ENCODE data around the gene TBCE. TPM values are rescaled to one million over a fixed set of nuclear protein-coding genes. Genes with fewer than 3 reads are reported as not detected.
A peak's percentile ranks its signal among the peaks of the same experiment; 100 is the strongest.
"Not testable (repeated sequence)": the region's sequence is repeated elsewhere in the genome, so short reads cannot be mapped to it uniquely, and the experiment has no call there.

The TBCE gene
- total RNA-seq, 1 experiment from 2014 or later = 20.8 TPM

GRCh38 chr1:235468970-235469369, 101.7 kb downstream of the TBCE start:
- RAD21 ChIA-PET (ENCODE audit: low non-redundant PET in 1 of 2, low total read pairs in 2 of 2, uncharacterized antibody in 2 of 2, unreplicated experiment in 2 of 2) = no interaction called here
- Histone ChIP-seq H3K36me3 (ENCODE audit: control insufficient read depth in 1 of 2, insufficient read depth in 2 of 2, low read length in 2 of 2) (peaks cover 6% of the 10 kb centered on the region in 2 experiments; a peak in 1 of 4 replicates), H3K4me2 (ENCODE audit: low read length) (peak overlapping the region; percentile 57), H2AFZ (ENCODE audit: low read depth, low read length, poor library complexity, severe bottlenecking) (no peak overlapping the region), H3K4me1 (ENCODE audit: control insufficient read depth in 1 of 2, insufficient read depth in 2 of 2, low read length in 2 of 2) (peaks cover 22 to 29% of the 10 kb centered on the region in 2 experiments), H4K20me1 (ENCODE audit: insufficient read depth) (no peaks in the 10 kb centered on the region), H3K27ac (ENCODE audit: low read depth, low read length) (peak overlapping the region; percentile 42; the same call in 1 of the 2 replicates), H3K4me3 (replicated peaks in 1 of 2; ENCODE audit: low read depth in 1 of 2, low read length in 2 of 2) (peak overlapping the region in 1 of 2 experiments; percentile 14; a peak in 1 of 4 replicates), H3K9me3 (ENCODE audit: control insufficient read depth in 1 of 2, insufficient read depth in 1 of 2, low read depth in 1 of 2, low read length in 2 of 2) (no peaks in the 10 kb centered on the region), H3K9ac (ENCODE audit: low read length) (peak overlapping the region; percentile 18), H3K79me2 (ENCODE audit: insufficient read depth, low read length) (no peaks in the 10 kb centered on the region), H3K9me2 (ENCODE audit: insufficient read depth) (no peaks in the 10 kb centered on the region), H3K27me3 (ENCODE audit: insufficient read depth, low read length) (no peaks in the 10 kb centered on the region)
- DNase-seq (ENCODE audit: low read depth, low spot score) = peak; percentile 56
- TF ChIP-seq SP1 (IDR thresholded peaks at IDR 0.05; ENCODE audit: low read depth) = peak; percentile 53; the same call in 1 of the 2 replicates
- peak; percentile 80 for TF ChIP-seq JUND (IDR thresholded peaks at IDR 0.05)
- peak; percentile 77 for TF ChIP-seq FOSL1 (IDR thresholded peaks at IDR 0.05; ENCODE audit: low read depth)
- TF ChIP-seq, protein P1, sequence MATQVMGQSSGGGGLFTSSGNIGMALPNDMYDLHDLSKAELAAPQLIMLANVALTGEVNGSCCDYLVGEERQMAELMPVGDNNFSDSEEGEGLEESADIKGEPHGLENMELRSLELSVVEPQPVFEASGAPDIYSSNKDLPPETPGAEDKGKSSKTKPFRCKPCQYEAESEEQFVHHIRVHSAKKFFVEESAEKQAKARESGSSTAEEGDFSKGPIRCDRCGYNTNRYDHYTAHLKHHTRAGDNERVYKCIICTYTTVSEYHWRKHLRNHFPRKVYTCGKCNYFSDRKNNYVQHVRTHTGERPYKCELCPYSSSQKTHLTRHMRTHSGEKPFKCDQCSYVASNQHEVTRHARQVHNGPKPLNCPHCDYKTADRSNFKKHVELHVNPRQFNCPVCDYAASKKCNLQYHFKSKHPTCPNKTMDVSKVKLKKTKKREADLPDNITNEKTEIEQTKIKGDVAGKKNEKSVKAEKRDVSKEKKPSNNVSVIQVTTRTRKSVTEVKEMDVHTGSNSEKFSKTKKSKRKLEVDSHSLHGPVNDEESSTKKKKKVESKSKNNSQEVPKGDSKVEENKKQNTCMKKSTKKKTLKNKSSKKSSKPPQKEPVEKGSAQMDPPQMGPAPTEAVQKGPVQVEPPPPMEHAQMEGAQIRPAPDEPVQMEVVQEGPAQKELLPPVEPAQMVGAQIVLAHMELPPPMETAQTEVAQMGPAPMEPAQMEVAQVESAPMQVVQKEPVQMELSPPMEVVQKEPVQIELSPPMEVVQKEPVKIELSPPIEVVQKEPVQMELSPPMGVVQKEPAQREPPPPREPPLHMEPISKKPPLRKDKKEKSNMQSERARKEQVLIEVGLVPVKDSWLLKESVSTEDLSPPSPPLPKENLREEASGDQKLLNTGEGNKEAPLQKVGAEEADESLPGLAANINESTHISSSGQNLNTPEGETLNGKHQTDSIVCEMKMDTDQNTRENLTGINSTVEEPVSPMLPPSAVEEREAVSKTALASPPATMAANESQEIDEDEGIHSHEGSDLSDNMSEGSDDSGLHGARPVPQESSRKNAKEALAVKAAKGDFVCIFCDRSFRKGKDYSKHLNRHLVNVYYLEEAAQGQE (IDR thresholded peaks at IDR 0.05; ENCODE audit: low read depth) = no peak
- TF ChIP-seq, protein P2, sequence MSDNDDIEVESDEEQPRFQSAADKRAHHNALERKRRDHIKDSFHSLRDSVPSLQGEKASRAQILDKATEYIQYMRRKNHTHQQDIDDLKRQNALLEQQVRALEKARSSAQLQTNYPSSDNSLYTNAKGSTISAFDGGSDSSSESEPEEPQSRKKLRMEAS (IDR thresholded peaks at IDR 0.05) = no peak
- TF ChIP-seq SRF (IDR thresholded peaks at IDR 0.05; ENCODE audit: low read depth) = no peak
- peak in 2 of 3 experiments; percentile 46 to 51; a peak in 4 of 6 replicates for TF ChIP-seq CTCF (IDR thresholded peaks at IDR 0.05 in 2 of 3, conservative IDR thresholded peaks at IDR 0.05 in 1 of 3; ENCODE audit: borderline replicate concordance in 1 of 3, insufficient read depth in 1 of 3, low read depth in 2 of 3, low read length in 2 of 3)
- TF ChIP-seq CBX3 (IDR thresholded peaks at IDR 0.05; ENCODE audit: low read depth) = peak; percentile 74; the same call in 1 of the 2 replicates
- POLR2A ChIA-PET = no interaction called here
- CTCF ChIA-PET = no interaction called here
- BruUV-seq (replicated peaks) = no TSS peak
- intact Hi-C loops (cut with micrococcal nuclease) = no loop called here
- peak; percentile 94 for ATAC-seq

GRCh38 chr1:235469897-235470296, 102.7 kb downstream of the TBCE start:
- H2AFZ ChIP-seq (ENCODE audit: low read depth, low read length, poor library complexity, severe bottlenecking); RAD21 ChIA-PET (ENCODE audit: low non-redundant PET in 1 of 2, low total read pairs in 2 of 2, uncharacterized antibody in 2 of 2, unreplicated experiment in 2 of 2); H4K20me1 ChIP-seq (ENCODE audit: insufficient read depth); ATAC-seq; CTCF ChIA-PET; intact Hi-C loops (cut with micrococcal nuclease); H3K27me3 ChIP-seq (ENCODE audit: insufficient read depth, low read length); H3K36me3 ChIP-seq (ENCODE audit: control insufficient read depth in 1 of 2, insufficient read depth in 2 of 2, low read length in 2 of 2); H3K4me2 ChIP-seq (ENCODE audit: low read length); DNase-seq (ENCODE audit: low read depth, low spot score); H3K9me3 ChIP-seq (ENCODE audit: control insufficient read depth in 1 of 2, insufficient read depth in 1 of 2, low read depth in 1 of 2, low read length in 2 of 2); H3K9ac ChIP-seq (ENCODE audit: low read length); H3K79me2 ChIP-seq (ENCODE audit: insufficient read depth, low read length); BruUV-seq (replicated peaks); H3K9me2 ChIP-seq (ENCODE audit: insufficient read depth); H3K4me3 ChIP-seq (replicated peaks in 1 of 2; ENCODE audit: low read depth in 1 of 2, low read length in 2 of 2): not testable (repeated sequence)
- Histone ChIP-seq H3K27ac (ENCODE audit: low read depth, low read length) (peak overlapping the region; percentile 42; the same call in 1 of the 2 replicates), H3K4me1 (ENCODE audit: control insufficient read depth in 1 of 2, insufficient read depth in 2 of 2, low read length in 2 of 2) (peaks cover 22 to 29% of the 10 kb centered on the region in 2 experiments)
- POLR2A ChIA-PET = interaction anchor here (0.6 kb wide), 1 partner anchor 350 kb away, joined by 4 read pairs; no protein-coding TSS in a partner anchor

Measured in HCT116 (cell line).